Peyer's patch (tissue), 4 donors: ENCODE data around the gene TUB. TPM values are rescaled to one million over a fixed set of nuclear protein-coding genes. Genes with fewer than 3 reads are reported as not detected.
A peak's percentile ranks its signal among the peaks of the same experiment; 100 is the strongest.

Source experiments
- DNase-seq, 3 donors: peaks; one replicate each; pipeline ENCODE4 v3.0.0-alpha.2; 2017 to 2019
- H3K27ac ChIP-seq, 4 donors: fragments of 200-600 bp; sonication (generic); one replicate each; pipeline ENCODE4 v1.5.1; 2016 to 2019
- H3K27me3 ChIP-seq, 2 donors: fragments of 200-600 bp; sonication (generic); one replicate each; pipeline ENCODE4 v1.5.1; 2019
- H3K36me3 ChIP-seq, 3 donors: fragments of 200-600 bp; sonication (generic); one replicate each; pipeline ENCODE4 v1.5.1; 2016 to 2019
- H3K4me1 ChIP-seq, 4 donors: fragments of 200-600 bp; sonication (generic); one replicate each; pipeline ENCODE4 v1.5.1; 2016 to 2019
- H3K4me3 ChIP-seq, 4 donors: fragments of 200-600 bp; sonication (generic); 1 replicate in 3 of 4; 2 replicates in 1 of 4; pipeline ENCODE4 v1.5.1; 2016 to 2019; ENCODE audit warnings: mild to moderate bottlenecking in 1 of 4
- H3K9me3 ChIP-seq, 4 donors: fragments of 200-600 bp; sonication (generic); one replicate each; pipeline ENCODE4 v1.5.1; 2016 to 2019; ENCODE audit warnings: mild to moderate bottlenecking in 1 of 4
- CTCF ChIP-seq, 6 experiments: fragments of 450-650 bp in 4 of 6; fragments of 200-600 bp in 2 of 6; sonication (generic) in 1 of 6; IDR thresholded peaks; one replicate each; pipeline ENCODE4 v1.5.1; 2017 to 2019; ENCODE audit warnings: antibody characterized with exemption in 6 of 6, mild to moderate bottlenecking in 3 of 6, moderate library complexity in 1 of 6
- POLR2A ChIP-seq, 2 donors: fragments of 450-650 bp; IDR thresholded peaks; one replicate each; pipeline ENCODE4 v1.5.1; 2017; ENCODE audit warnings: antibody characterized with exemption in 2 of 2, mild to moderate bottlenecking in 2 of 2, moderate library complexity in 2 of 2
- total RNA-seq, 4 donors: library from RNA; depleted of rRNA; stranded (reverse); fragments of >200 nt; gene quantifications; one replicate each; pipeline ENCODE4 v1.1.0, GENCODE V29; 2016

TUB gene
- total RNA-seq: 10 to 100 TPM in 1 of 4 donors, 1 to 10 TPM in 2, under 1 TPM in 1; 0.18 to 11.6 (median 2.4) TPM

- no peaks in the 10 kb centered on the region for H3K36me3 ChIP-seq
- H3K27me3 ChIP-seq: peaks cover 0 to 14% of the 10 kb centered on the region in 2 donors
- no peaks in the 10 kb centered on the region for H3K9me3 ChIP-seq
- DNase-seq: no peak
- TF ChIP-seq POLR2A (IDR thresholded peaks at IDR 0.05) (no peak), CTCF (IDR thresholded peaks at IDR 0.05) (no peak)
- H3K27ac ChIP-seq: no peak within 1 kb of the TSS
- peak within 1 kb of the TSS; percentile 28 to 55 (median 50) for H3K4me3 ChIP-seq
- peaks cover 0 to 19% (median 2%) of the 10 kb centered on the region in 4 donors for H3K4me1 ChIP-seq
These were observed at the start of gene TUB for GRCh38 chr11:8080674-8081590. TUB (plus strand) TSS chr11:8081211; CDS start chr11:8081511, 300 bp downstream.

- Histone ChIP-seq H3K4me3 (no peak overlapping the region), H3K27ac (no peak overlapping the region), H3K36me3 (no peaks in the 10 kb centered on the region), H3K27me3 (no peaks in the 10 kb centered on the region), H3K4me1 (peaks cover 0 to 9% (median 3%) of the 10 kb centered on the region in 4 donors), H3K9me3 (no peaks in the 10 kb centered on the region)
- peak in 1 of 3 donors; percentile 44 for DNase-seq
- TF ChIP-seq POLR2A (IDR thresholded peaks at IDR 0.05) (no peak), CTCF (IDR thresholded peaks at IDR 0.05) (no peak)
These were observed 49.5 kb upstream of the TUB start for GRCh38 chr11:8031248-8032115.

GRCh38 chr11:8032122-8032521 is 48.9 kb upstream of the TUB start:
- Histone ChIP-seq H3K4me1 (peaks cover 0 to 9% (median 3%) of the 10 kb centered on the region in 4 donors), H3K9me3 (no peaks in the 10 kb centered on the region), H3K36me3 (no peaks in the 10 kb centered on the region), H3K4me3 (no peak overlapping the region), H3K27me3 (no peaks in the 10 kb centered on the region), H3K27ac (no peak overlapping the region)
- TF ChIP-seq CTCF (IDR thresholded peaks at IDR 0.05) (no peak), POLR2A (IDR thresholded peaks at IDR 0.05) (no peak)
- peak in 1 of 3 donors; percentile 43 for DNase-seq

- Histone ChIP-seq H3K27ac (no peak overlapping the region), H3K4me3 (no peak overlapping the region), H3K9me3 (no peaks in the 10 kb centered on the region), H3K36me3 (no peaks in the 10 kb centered on the region), H3K27me3 (no peaks in the 10 kb centered on the region), H3K4me1 (peaks cover 0 to 9% (median 3%) of the 10 kb centered on the region in 4 donors)
- peak in 1 of 3 donors; percentile 41 for DNase-seq
- TF ChIP-seq CTCF (IDR thresholded peaks at IDR 0.05): no peak
- no peak for TF ChIP-seq POLR2A (IDR thresholded peaks at IDR 0.05)
These were observed 48.3 kb upstream of the TUB start for GRCh38 chr11:8032576-8033304.
